Vagina (tissue), 2 donors: ENCODE measurements around the gene ST7. TPM values are rescaled to one million over a fixed set of nuclear protein-coding genes. Genes with fewer than 3 reads are reported as not detected.

Source experiments
- DNase-seq, 2 donors: peaks; one replicate each; pipeline ENCODE4 v3.0.0-alpha.2; 2017; ENCODE audit errors: extremely low spot score in 2 of 2
- H3K27ac ChIP-seq: fragments of 200-600 bp; sonication (generic); one replicate; pipeline ENCODE4 v1.5.1; 2019
- H3K27me3 ChIP-seq: fragments of 200-600 bp; sonication (generic); one replicate; pipeline ENCODE4 v1.5.1; 2019
- H3K36me3 ChIP-seq, 2 donors: fragments of 200-600 bp; sonication (generic); one replicate each; pipeline ENCODE4 v1.5.1; 2017 to 2019
- H3K4me1 ChIP-seq: fragments of 200-600 bp; sonication (generic); one replicate; pipeline ENCODE4 v1.5.1; 2019
- H3K4me3 ChIP-seq, 2 donors: fragments of 200-600 bp; sonication (generic); 1 replicate in 1 of 2; 2 replicates in 1 of 2; pipeline ENCODE4 v1.5.1; 2016 to 2019
- H3K9me3 ChIP-seq: fragments of 200-600 bp; sonication (generic); one replicate; pipeline ENCODE4 v1.5.1; 2019
- CTCF ChIP-seq, 3 experiments: fragments of 450-650 bp in 2 of 3; fragments of 200-600 bp in 1 of 3; sonication (generic) in 1 of 3; IDR thresholded peaks; one replicate each; pipeline ENCODE4 v1.5.1; 2017 to 2019; ENCODE audit warnings: antibody characterized with exemption in 3 of 3, mild to moderate bottlenecking in 2 of 3, moderate library complexity in 2 of 3
- POLR2A ChIP-seq, 2 donors: fragments of 450-650 bp; IDR thresholded peaks; one replicate each; pipeline ENCODE4 v1.6.1; 2017; ENCODE audit warnings: antibody characterized with exemption in 2 of 2, mild to moderate bottlenecking in 2 of 2, moderate library complexity in 2 of 2
- POLR2AphosphoS5 ChIP-seq, 2 donors: sonication (generic); formaldehyde crosslinking; IDR thresholded peaks; one replicate each; pipeline ENCODE4 v1.9.0; 2017; ENCODE audit warnings: antibody characterized with exemption in 2 of 2, mild to moderate bottlenecking in 2 of 2, low read depth in 1 of 2; ENCODE audit not compliant: insufficient read depth in 1 of 2
- intact Hi-C: fragments of 100-400 bp; cut with DNase I; formaldehyde crosslinking; loops from one replicate; pipeline ENCODE4 v1.15.1; 2023
- total RNA-seq: library from RNA; depleted of rRNA; stranded (reverse); fragments of >200 nt; gene quantifications from one replicate; pipeline ENCODE4 v1.2.3, GENCODE V29; 2016

The ST7 gene
- total RNA-seq, 1 donor from 2014 or later, result 15.2 TPM

- no peaks in the 10 kb centered on the region for H3K36me3 ChIP-seq
- intact Hi-C loops, result no loop called here
- no peaks in the 10 kb centered on the region for H3K4me1 ChIP-seq
- H3K27ac ChIP-seq, result no peak overlapping the region
- H3K27me3 ChIP-seq, result no peaks in the 10 kb centered on the region
- no peaks in the 10 kb centered on the region for H3K9me3 ChIP-seq
- no peak for TF ChIP-seq POLR2AphosphoS5 (IDR thresholded peaks at IDR 0.05; ENCODE audit: insufficient read depth in 1 of 2, low read depth in 1 of 2)
- no peak for TF ChIP-seq CTCF (IDR thresholded peaks at IDR 0.05)
- TF ChIP-seq POLR2A (IDR thresholded peaks at IDR 0.05), result no peak
- no peak for DNase-seq
- H3K4me3 ChIP-seq, result no peak overlapping the region
Measured at GRCh38 chr7:116991233-116991632, 37.9 kb downstream of the ST7 start.

GRCh38 chr7:116994611-116995010 lies 41.3 kb downstream of the ST7 start:
- Histone ChIP-seq H3K27me3 (no peaks in the 10 kb centered on the region), H3K36me3 (no peaks in the 10 kb centered on the region)

GRCh38 chr7:116997972-116998371 lies 44.7 kb downstream of the ST7 start:
- Histone ChIP-seq H3K4me1 (no peaks in the 10 kb centered on the region), H3K36me3 (no peaks in the 10 kb centered on the region), H3K27me3 (no peaks in the 10 kb centered on the region), H3K9me3 (no peaks in the 10 kb centered on the region), H3K4me3 (no peak overlapping the region), H3K27ac (no peak overlapping the region)
- TF ChIP-seq POLR2A (IDR thresholded peaks at IDR 0.05), result no peak
- TF ChIP-seq CTCF (IDR thresholded peaks at IDR 0.05), result no peak
- DNase-seq, result no peak
- intact Hi-C loops, result no loop called here

More at GRCh38 chr7:116994611-116995010, 41.3 kb downstream of the ST7 start:
- Histone ChIP-seq H3K27ac (no peak overlapping the region), H3K4me1 (no peaks in the 10 kb centered on the region), H3K4me3 (no peak overlapping the region), H3K9me3 (no peaks in the 10 kb centered on the region)
- no peak for DNase-seq
- intact Hi-C loops, result no loop called here
- TF ChIP-seq CTCF (IDR thresholded peaks at IDR 0.05) (no peak), POLR2AphosphoS5 (IDR thresholded peaks at IDR 0.05; ENCODE audit: insufficient read depth in 1 of 2, low read depth in 1 of 2) (no peak), POLR2A (IDR thresholded peaks at IDR 0.05) (no peak)

GRCh38 chr7:116998567-116999175 lies 45.4 kb downstream of the ST7 start:
- Histone ChIP-seq H3K27ac (no peak overlapping the region), H3K4me1 (no peaks in the 10 kb centered on the region), H3K9me3 (no peaks in the 10 kb centered on the region), H3K27me3 (no peaks in the 10 kb centered on the region), H3K4me3 (no peak overlapping the region), H3K36me3 (no peaks in the 10 kb centered on the region)
- no peak for DNase-seq
- intact Hi-C loops, result no loop called here
- TF ChIP-seq POLR2A (IDR thresholded peaks at IDR 0.05) (no peak), CTCF (IDR thresholded peaks at IDR 0.05) (no peak), POLR2AphosphoS5 (IDR thresholded peaks at IDR 0.05; ENCODE audit: insufficient read depth in 1 of 2, low read depth in 1 of 2) (no peak)

GRCh38 chr7:116999311-116999710 lies 46.0 kb downstream of the ST7 start:
- no peak overlapping the region for H3K4me3 ChIP-seq
- intact Hi-C loops, result no loop called here
- TF ChIP-seq POLR2AphosphoS5 (IDR thresholded peaks at IDR 0.05; ENCODE audit: insufficient read depth in 1 of 2, low read depth in 1 of 2) (no peak), POLR2A (IDR thresholded peaks at IDR 0.05) (no peak), CTCF (IDR thresholded peaks at IDR 0.05) (no peak)
- H3K27me3 ChIP-seq, result no peaks in the 10 kb centered on the region
- no peak overlapping the region for H3K27ac ChIP-seq
- no peaks in the 10 kb centered on the region for H3K36me3 ChIP-seq
- DNase-seq, result no peak
- H3K4me1 ChIP-seq, result no peaks in the 10 kb centered on the region
- no peaks in the 10 kb centered on the region for H3K9me3 ChIP-seq
